GM21619 (cell line): ENCODE results near the gene GSTT2.
"Not testable (repeated sequence)": the region's sequence is repeated elsewhere in the genome, so short reads cannot be mapped to it uniquely, and the experiment has no call there.

Experiments
- ATAC-seq: cut with Tn5 transposase; IDR thresholded peaks from one replicate; pipeline ENCODE4 v1.9.1; 2021; ENCODE audit not compliant: unreplicated experiment

The GSTT2 gene

GRCh38 chr22:23979557-23980240, at the start of gene GSTT2:
Gene GSTT2 (plus strand): TSS chr22:23980134.
- not testable (repeated sequence) for ATAC-seq

DNA sequence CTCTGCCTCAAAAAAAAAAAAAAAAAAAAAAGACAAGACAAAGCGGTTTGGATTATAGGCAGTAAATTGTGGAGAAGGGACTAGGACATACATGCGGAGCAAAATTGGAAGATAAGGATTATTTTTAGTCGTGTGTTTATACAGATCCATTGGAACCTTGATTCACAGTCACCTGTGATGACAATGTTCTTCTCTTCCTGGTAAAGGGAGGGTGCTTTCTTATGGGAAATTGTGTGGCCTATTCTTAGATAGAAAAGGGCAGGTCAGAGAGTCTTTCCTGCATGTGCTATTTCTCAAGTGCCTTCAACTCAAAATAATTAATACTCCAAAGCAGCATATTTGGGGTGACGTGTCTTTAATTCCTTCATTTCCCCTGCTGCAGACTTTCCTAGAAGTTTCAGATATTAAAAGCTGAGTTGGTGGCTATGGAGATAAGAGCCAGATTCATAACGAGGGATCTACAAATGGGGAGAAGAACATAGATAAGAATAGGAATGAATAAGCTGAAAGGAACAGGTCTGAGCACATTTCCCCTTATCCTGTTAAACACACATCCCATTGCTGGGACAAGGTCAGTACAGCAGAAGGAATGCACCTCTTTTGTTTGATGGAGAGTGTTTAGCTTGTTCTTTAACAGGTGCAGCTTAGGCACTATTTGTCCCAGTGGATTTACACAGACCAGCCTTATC, 41.5 kb upstream of the GSTT2 start:
- ATAC-seq = no peak

- ATAC-seq = no peak
Measured at GRCh38 chr22:23939017-23939357, 40.9 kb upstream of the GSTT2 start.

- not testable (repeated sequence) for ATAC-seq
Measured at GRCh38 chr22:23940166-23940565, 39.8 kb upstream of the GSTT2 start.

DNA sequence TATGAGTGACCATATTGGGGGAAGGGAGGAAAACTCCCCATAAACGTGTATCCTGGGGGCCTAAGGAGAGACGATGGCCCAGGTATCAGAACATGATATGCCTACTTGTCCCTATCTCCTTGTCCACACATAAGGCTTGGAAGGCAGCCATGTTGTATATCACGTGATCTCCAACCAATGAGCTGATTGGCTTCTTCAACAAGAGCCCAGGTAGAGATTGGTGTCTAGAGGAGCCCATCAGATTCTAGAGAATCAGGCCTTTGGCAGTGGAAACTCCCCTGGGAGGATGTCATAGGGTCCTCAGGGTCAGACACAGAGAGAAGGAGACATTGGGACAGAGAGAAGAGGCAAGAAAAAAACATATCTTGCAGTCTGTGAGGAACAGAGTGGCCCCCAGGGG, 32.5 kb upstream of the GSTT2 start:
- not testable (repeated sequence) for ATAC-seq

GRCh38 chr22:23949764-23950163, 30.2 kb upstream of the GSTT2 start:
- ATAC-seq = not testable (repeated sequence)

- ATAC-seq = not testable (repeated sequence)
Measured at GRCh38 chr22:23951383-23951782, 28.6 kb upstream of the GSTT2 start.

DNA sequence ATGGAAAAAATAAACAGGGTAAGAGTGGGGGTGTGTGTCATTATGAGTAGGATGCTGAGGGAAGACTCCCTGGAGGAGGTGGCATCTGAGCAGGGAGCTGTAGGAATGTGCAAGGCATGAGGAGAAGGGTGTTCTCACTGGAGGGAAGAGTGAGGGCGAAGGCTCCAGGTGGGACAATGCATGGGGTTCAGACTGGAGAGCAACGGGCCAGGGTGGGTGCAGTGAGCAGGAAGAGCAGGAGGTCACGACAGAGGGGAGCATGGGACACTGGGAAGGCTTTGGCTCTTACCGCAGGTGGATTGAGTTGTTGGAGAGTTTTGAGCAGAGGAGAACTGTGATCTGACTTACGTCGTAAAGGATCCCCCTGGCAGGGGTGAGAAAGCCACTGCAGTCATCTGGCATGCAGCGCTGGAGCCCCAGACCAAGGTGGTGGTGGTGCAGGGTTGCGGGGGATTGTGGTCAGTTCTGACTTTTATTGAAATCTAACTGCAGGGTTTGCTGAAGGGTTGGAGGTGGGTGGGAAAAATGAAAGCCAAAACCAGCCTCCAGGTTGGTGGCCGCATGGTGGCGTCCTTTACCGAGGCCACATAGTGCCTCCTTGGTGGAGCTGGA, 27.0 kb upstream of the GSTT2 start:
- ATAC-seq = not testable (repeated sequence)

GRCh38 chr22:23953485-23953884, 26.4 kb upstream of the GSTT2 start:
- not testable (repeated sequence) for ATAC-seq

DNA sequence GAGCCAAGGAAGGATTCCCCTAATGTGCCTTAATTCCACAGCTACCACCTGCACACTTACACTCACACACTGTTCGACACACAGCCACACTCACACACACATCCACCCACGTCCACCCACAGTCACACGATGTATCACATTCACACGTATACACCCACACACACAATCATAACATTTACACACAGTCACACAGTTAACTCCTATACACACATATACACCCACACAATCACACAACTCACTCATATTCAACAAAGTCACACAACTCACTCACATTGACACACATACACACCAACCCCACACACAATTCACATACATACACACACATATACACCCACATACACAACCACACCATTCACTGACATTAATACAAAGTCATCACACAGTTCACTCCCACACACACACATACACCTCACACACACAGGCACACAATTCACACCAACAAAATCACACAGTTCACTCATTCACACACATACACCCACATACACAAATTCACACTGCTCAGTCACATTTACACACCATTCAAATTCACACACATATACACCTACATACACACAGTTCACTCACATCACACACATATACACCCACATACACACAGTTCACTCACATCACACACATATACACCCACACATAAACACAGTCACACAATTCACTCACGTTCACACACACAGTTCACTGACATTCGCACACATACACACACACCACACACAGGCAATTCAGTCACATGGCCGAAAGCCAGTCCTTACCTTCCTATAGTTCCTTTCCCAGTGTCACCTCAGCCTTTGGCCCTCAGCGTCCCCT, 25.5 kb upstream of the GSTT2 start:
- not testable (repeated sequence) for ATAC-seq

GRCh38 chr22:23954991-23955305, 25.0 kb upstream of the GSTT2 start:
- not testable (repeated sequence) for ATAC-seq

- ATAC-seq = not testable (repeated sequence)
Measured at GRCh38 chr22:23955886-23956285, 24.0 kb upstream of the GSTT2 start.

DNA sequence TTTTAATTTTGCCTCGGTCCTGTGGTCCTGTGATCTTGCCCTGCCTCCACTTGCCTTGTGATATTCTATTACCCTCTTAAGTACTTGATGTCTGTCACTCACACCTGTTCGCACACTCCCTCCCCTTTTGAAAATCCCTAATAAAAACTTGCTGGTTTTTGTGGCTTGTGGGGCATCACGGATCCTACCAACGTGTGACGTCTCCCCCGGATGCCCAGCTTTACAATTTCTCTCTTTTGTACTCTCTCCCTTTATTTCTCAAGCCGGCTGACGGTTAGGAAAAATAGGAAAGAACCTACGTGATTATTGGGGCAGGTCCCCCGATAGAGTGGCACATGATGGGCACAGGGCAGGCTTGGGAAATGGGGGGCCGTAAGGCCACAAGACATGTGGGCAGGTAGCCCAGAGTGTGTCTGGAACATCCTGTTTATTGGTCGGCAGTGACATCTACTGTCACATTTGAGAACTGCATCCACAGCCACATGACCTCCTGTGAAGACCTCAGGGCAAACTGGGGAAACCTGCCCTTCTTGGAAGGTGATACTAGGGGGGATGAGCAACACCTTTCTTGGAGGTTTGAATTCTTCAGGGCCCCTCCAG, 23.5 kb upstream of the GSTT2 start:
- not testable (repeated sequence) for ATAC-seq

DNA sequence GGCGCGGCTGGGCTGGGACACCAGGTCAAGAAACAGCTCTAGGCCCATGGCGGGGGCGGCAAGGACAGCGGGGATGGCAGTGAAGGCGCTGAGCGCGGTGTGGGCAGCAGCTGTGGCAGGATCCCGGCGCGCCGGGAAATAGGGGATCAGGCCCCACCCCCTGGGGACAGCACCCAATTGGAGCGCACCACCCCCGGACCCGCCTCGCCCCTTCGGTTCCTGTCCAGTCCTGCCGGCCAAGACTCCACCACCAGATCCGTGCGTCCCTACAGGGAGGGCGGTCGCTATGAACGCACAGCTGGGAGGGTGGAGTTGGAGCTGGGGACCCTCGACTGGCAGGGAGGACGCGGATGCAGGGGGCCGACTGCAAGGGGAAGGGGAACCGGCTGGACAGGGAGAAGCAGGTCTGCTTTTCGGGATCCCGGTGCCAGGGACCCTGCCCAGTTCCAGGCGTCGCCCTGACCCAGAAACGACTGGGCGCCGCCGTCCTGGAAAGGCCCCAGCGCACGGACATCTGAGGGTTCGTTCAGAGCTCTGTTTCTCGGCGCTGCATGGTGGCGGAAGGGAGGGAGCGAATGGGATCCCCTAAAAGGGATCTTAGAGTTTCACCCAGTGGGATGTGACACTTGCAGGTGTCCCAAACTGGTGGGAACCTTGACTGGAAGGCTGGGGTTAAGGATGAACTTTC, 18.7 kb upstream of the GSTT2 start, which contains the start of gene GSTT2B:
GSTT2B (minus strand) TSS at position 112 of the 688 bp plus-strand sequence; CDS start at position 48, 64 bp downstream.
- not testable (repeated sequence) for ATAC-seq

DNA sequence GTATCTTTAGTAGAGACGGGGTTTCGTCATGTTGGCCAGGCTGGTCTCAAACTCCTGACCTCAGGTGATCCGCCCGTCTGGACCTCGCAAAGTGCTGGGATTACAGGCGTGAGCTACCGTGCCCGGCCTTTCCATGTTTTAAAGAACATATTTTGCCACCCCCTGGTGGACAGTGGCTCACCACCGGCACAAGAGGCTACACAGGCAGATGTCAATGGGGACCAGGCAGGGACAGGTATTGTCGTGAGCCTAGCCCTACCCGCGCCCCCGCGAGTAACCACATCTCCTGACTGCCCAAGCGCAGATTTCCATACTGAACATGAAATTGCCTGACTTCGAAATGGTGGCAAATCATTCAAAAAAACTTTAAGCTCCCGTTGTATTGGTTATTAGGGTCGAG, 13.8 kb upstream of the GSTT2 start:
- not testable (repeated sequence) for ATAC-seq

- peak; percentile 80 for ATAC-seq
Measured at GRCh38 chr22:23966568-23966967, 13.4 kb upstream of the GSTT2 start, which contains the start of gene DDTL. Gene DDTL (plus strand): TSS chr22:23966888. CDS start chr22:23966915, 27 bp downstream.

DNA sequence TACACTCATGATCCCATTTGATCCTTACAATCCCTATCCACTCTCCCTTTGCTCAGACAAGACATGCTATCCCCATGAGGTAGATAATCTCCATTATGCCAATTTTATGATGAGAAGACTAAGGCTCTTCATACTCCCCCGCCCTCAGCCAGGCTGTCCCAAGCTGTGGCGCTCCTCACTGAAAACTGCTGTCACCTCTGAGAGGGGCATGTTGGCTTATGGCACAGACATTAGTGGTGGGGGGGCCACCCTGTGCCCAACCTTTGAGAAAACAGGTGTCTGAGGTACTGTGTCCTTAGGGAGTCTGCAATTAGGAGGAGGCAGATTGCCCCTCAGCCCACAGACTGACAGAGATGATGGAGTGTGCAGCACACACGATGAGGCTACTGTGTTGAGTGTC, 10.9 kb upstream of the GSTT2 start:
- no peak for ATAC-seq

- ATAC-seq = no peak
Measured at GRCh38 chr22:23970201-23970641, 9.7 kb upstream of the GSTT2 start.

DNA sequence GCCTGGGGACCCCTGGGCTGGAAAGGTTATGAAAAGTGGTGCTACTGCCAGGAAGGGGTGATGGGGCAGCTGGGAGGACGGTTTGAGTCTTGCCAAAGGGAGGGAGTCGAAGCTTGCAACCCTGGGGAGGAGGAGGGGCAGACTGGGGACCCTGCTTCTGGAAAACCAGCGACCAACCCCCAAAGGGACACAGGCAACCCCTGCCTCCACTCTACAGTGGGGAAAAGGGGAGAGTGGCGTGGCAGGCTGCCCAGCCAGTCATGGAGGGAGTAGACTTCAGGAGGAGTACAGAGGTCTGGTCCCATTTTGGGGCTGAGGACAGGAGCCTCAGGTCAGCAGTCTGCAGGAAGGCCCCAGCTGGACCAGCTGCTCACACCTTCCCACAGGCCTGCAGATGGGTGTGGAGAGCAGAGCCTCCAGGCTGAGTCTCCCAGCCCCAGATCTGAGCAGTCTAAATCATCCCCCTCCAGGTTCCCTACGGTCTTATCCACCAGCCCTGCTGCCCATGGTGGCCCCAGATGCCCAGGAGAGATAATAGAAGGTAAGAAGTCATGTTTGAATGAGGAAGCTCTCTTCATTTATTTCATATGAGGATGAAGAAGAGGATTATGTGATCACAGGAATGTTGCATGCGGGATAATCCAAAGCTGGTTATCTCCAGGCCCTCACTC, 9.0 kb upstream of the GSTT2 start:
- no peak for ATAC-seq

GRCh38 chr22:23971927-23972326, 8.0 kb upstream of the GSTT2 start:
- not testable (repeated sequence) for ATAC-seq
